Smooth muscle cell of the brain vasculature (primary cell): ENCODE measurements around the gene APBA3.
"Not testable (repeated sequence)": the region's sequence is repeated elsewhere in the genome, so short reads cannot be mapped to it uniquely, and the experiment has no call there.

Experiments
- DNase-seq: peaks from one replicate; pipeline ENCODE4 v3.0.0-alpha.2; 2012; ENCODE audit warnings: low read depth, low spot score

Gene APBA3

GRCh38 chr19:3771000-3771905, 9.8 kb upstream of the APBA3 start:
- DNase-seq, result no peak

GRCh38 chr19:3770136-3770999, 8.9 kb upstream of the APBA3 start:
- no peak for DNase-seq

- no peak for DNase-seq
Observed at GRCh38 chr19:3769494-3769893, 8.0 kb upstream of the APBA3 start.

GRCh38 chr19:3768748-3769099, 7.2 kb upstream of the APBA3 start:
- DNase-seq, result no peak

GRCh38 chr19:3768015-3768747, 6.7 kb upstream of the APBA3 start:
- no peak for DNase-seq

- DNase-seq, result no peak
Observed at GRCh38 chr19:3767050-3767449, 5.6 kb upstream of the APBA3 start.

DNA sequence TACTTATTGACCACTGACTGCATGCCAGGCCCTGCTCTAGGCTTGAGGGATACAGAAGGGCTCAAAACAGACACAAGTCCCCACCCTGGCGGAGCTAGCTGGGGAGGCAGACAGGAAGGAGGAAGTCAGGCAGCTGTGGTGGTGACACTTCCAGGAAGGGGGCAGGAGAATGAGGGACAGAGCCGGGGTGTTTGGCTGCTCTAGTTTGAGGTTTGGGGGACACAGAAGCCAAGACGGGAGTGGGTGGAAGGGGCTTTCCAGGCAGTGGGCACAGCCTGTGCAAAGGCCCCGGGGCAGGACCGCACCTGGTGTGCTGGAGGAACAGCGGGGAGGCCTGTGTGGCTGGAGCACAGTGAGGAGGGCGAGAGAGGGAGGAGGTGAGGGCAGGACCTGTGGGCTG, 5.0 kb upstream of the APBA3 start:
- DNase-seq, result no peak

- DNase-seq, result not testable (repeated sequence)
Observed at GRCh38 chr19:3765757-3766156, 4.3 kb upstream of the APBA3 start.

GRCh38 chr19:3765121-3765520, 3.6 kb upstream of the APBA3 start:
- no peak for DNase-seq

DNA sequence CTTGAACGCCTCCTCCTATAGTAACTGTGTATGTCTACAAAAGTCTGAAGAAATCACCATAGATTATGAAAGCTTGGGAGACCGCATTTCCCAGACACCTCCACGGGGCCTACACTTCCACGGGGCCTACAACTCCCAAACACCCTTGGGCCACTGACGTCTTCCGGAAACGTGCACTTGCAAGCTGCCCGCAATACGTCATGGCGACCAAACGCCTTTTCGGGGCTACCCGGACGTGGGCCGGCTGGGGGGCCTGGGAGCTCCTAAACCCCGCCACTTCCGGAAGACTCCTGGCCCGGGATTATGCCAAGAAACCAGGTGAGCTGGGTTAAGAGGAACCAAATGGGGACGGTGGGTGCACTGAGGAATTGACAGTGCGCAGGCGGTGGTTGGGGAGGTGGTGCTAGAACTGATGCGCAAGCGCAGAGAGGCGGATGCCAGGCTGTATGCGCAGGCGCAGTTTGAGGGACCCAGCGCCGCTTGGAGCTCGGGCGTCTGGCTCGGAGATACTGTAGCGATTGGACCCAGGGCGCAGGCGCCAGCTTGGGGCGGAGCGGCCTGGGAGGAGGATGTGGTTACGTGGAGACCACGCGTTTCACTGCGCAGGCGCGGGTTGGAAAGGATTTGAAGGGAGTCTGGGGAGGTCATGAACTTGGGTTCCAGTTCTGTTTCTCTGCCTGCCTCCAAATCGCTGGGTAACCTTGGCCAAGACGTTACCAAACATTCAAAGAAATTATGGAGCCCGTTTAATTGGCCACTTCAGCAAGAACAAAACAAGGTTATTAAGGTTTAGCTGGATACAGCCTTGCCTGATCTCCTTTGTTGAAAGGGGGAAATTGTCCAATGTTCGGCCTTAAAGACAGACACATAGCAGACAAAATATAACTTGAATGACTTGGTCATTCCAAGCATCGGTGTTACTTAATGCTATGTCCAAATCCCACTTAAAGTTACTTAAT, 1.3 kb upstream of the APBA3 start, which contains the start of gene MRPL54:
TSS of gene MRPL54 (plus strand) at position 182 of the 959 bp plus-strand sequence. CDS start at position 201, 19 bp downstream.
- DNase-seq, result peak; percentile 99

GRCh38 chr19:3762130-3762473, 610 bp upstream of the APBA3 start:
- DNase-seq, result no peak

GRCh38 chr19:3760871-3761361, 576 bp downstream of the APBA3 start:
- no peak for DNase-seq

DNA sequence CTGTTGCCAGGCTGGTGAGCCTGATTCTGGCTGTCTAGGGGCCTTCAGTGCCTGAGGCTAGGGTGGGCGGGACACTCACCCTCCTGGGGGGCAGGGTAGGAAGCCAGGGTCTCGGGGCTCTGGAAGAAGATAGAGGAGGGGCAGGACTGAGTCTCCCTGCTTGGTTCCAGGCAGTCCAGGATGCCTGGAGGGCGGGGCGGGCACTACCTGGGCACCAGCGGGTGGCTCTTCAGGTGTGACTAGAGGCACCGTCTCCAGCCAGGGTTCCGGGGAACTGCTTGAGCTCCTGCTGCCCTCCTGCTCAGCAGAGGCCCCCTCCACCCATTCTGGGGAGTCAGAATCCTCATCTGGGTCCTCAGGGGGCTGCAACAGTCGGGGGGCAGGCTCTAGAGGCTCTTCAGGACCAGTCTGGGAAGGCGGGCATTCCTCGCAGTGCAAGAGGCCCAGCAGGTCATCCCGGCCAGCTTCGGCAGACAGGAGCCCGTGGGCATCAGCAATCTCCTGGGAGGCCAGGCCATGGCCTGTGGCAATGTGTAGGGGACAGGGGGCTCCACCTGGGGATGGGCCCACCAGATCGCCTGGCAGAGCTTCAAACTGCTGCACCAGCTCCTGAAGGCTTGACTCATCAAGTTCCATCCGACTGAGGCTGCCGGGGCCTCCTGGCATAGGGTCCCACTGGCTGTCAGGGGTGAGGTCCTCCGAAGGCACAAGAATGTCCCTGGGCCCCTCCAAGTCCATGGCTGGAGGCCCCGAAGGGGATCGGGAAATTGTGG, 1.8 kb downstream of the APBA3 start:
- no peak for DNase-seq

DNA sequence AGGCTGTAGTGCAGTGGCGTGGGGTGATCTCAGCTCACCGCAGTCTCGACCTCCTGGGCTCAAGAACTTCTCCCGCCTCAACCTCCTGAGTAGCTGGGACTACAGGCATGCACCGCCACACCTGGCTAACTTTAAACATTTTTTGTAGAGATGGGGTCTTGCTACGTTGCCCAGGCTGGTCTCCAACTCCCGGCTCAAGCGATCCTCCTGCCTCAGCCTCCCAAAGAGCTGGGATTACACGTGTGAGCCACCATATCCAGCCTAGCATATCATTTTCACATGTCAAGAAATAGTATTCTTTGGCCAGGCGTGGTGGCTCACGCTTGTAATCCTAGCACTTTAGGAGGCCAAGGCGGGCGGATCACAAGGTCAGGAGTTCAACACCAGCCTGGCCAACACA, 3.2 kb downstream of the APBA3 start:
- DNase-seq, result not testable (repeated sequence)

DNA sequence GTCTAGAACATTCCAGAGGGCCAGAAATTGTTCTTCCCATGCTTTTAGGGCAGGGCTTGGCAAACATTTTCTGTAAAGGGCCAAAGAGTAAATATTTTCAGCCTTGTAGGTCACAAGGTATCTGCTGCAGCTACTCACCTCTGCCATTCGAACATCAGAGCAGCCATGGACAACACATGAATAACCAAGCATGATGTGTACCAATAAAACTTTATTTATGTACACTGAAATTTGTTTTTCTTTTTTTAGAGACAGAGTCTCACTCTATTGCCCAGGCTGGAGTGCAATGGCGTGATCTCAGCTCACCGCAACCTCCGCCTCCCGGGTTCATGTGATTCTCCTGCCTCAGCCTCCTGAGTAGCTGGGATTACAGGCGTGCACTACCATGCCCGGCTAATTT, 3.8 kb downstream of the APBA3 start:
- DNase-seq, result not testable (repeated sequence)

DNA sequence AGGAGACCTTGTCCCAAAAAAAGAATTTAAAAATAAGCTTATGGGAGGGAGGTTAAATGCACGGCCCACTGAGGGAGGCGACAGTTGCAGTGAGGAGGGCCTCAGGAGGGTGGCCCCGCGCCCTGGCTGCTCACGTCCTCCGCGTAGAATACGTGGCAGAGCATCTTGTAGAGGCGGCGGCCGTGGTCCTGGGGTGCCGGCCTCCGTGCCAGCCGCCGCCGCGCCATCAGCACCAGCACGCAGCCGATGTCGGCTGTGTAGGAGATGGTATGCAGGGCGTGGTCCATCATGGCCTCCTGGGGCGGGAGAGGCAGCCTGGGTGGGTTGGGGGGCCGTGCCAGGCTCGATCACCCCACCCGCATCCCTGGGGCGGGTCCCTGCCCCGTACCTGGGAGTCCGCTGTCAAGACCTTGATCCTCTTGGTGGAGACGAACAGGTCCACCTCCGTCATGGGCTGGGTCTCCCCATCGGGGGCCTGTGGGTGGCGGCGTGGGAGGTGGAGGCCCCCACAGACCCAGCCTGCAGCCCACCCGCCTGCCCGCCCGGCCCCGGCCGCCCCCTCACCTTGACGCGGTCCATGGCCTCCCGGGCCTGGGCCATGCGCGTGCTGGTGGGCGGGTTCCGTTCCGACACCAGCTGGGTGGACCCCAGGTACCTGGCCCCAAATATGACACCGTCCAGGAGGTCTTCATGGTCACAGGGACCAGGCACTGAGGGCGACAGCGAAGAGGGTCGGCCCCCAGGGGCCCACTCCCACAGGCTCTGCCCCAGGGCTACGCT, 7.7 kb downstream of the APBA3 start:
- no peak for DNase-seq

GRCh38 chr19:3752492-3752891, 9.0 kb downstream of the APBA3 start:
- DNase-seq, result no peak

DNA sequence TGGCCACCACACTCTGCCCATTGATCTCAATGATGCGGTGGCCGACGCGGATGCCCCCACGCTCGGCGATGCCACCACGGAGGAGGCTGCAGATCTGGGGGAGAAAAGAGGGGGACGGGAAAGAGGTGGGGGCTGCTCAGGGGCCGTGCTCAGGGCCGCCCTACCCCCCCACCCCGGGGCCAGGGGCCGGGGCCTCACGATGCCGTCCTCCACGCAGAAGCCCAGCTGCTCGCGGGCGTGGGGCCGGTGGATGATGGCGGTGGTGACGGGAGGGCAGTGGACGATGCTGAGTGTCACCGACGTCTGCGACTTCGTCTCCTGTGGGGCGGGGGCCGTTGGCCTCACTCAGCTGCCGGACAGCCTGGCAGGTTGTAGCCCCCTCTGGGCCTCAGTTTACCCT, 10.3 kb downstream of the APBA3 start:
- DNase-seq, result no peak

- no peak for DNase-seq
Observed at GRCh38 chr19:3750211-3750610, 11.3 kb downstream of the APBA3 start.
